ENCODE data around the gene NR1D2. TPM values are rescaled to one million over a fixed set of nuclear protein-coding genes. Genes with fewer than 3 reads are reported as not detected.

The NR1D2 gene
- total and polyA plus RNA-seq, 2 donors from 2014 or later: 7.1 to 49.3 TPM

- Histone ChIP-seq H3K9ac (ENCODE audit: low read length in 3 of 3) (no peak overlapping the region), H3K9me3 (ENCODE audit: control insufficient read depth in 2 of 3, insufficient read depth in 1 of 3, low read length in 3 of 3) (no peaks in the 10 kb centered on the region), H3K4me3 (ENCODE audit: low read length in 3 of 3) (no peak overlapping the region), H3K4me1 (ENCODE audit: control insufficient read depth in 2 of 3, insufficient read depth in 2 of 3, low read depth in 1 of 3, low read length in 3 of 3) (no peaks in the 10 kb centered on the region), H3K36me3 (ENCODE audit: control insufficient read depth in 2 of 3, insufficient read depth in 3 of 3, low read length in 3 of 3) (peaks cover 5 to 49% (median 16%) of the 10 kb centered on the region in 3 donors), H3K27ac (ENCODE audit: low read depth in 2 of 2, low read length in 2 of 2) (no peak overlapping the region), H3K27me3 (ENCODE audit: control insufficient read depth, insufficient read depth, low read length) (no peaks in the 10 kb centered on the region)
- FAIRE-seq (no peak), DNase-seq (no peak)
- intact Hi-C loops (cut with DNase I): no loop called here
- no peak for TF ChIP-seq CTCF (IDR thresholded peaks at IDR 0.05; ENCODE audit: borderline replicate concordance, extremely low read depth, insufficient read depth)
These were observed 14.2 kb downstream of the NR1D2 start for GRCh38 chr3:23959135-23959900.

DNA sequence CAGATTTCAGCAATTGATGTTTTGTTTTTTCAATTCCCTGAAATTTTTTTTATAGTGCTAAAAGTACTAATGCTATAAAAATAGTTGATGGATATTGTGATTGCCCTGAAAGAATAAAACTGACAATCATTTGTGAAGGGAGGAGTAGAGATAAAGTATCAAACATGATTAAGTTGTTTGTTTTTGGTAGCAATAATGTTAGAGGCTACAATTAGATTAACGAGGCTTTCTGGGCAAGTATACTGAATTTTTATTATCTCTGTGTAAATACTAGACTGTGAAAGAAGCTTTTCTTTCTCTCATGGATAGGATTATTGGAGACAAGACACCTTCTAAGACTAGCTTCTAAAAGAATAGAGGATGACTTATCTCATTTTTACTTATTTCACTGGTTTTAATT lies 15.6 kb downstream of the NR1D2 start:
- H3K27me3 ChIP-seq (ENCODE audit: control insufficient read depth, insufficient read depth, low read length): no peaks in the 10 kb centered on the region
- H3K27ac ChIP-seq (ENCODE audit: low read depth in 2 of 2, low read length in 2 of 2): no peak overlapping the region
- TF ChIP-seq CTCF (IDR thresholded peaks at IDR 0.05; ENCODE audit: borderline replicate concordance, extremely low read depth, insufficient read depth): no peak
- peaks cover 5 to 43% (median 14%) of the 10 kb centered on the region in 3 donors for H3K36me3 ChIP-seq (ENCODE audit: control insufficient read depth in 2 of 3, insufficient read depth in 3 of 3, low read length in 3 of 3)
- H3K9ac ChIP-seq (ENCODE audit: low read length in 3 of 3): no peak overlapping the region
- no peaks in the 10 kb centered on the region for H3K9me3 ChIP-seq (ENCODE audit: control insufficient read depth in 2 of 3, insufficient read depth in 1 of 3, low read length in 3 of 3)
- no peaks in the 10 kb centered on the region for H3K4me1 ChIP-seq (ENCODE audit: control insufficient read depth in 2 of 3, insufficient read depth in 2 of 3, low read depth in 1 of 3, low read length in 3 of 3)
- FAIRE-seq: no peak
- no peak for DNase-seq
- H3K4me3 ChIP-seq (ENCODE audit: low read length in 3 of 3): no peak overlapping the region
- intact Hi-C loops (cut with DNase I): no loop called here

DNA sequence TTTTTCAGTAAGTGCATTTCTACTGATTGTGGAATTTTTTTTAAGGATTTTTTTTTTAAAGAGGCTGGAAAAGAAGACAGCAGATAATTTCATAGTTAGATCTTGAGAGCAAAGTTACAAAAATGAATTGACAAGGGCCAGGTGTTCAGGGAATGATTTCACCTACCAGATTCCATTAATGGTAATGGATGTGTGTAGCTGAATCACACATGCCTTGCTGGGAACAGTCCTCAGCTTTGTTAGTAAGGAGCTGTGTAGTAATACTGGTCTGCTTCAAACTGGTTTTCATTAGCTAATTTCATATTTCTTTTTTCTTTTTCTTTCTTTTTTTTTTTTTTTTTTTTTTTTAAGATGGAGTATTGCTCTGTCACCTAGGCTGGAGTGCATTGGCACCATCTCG lies 16.0 kb downstream of the NR1D2 start:
- Histone ChIP-seq H3K36me3 (ENCODE audit: control insufficient read depth in 2 of 3, insufficient read depth in 3 of 3, low read length in 3 of 3) (peaks cover 5 to 47% (median 17%) of the 10 kb centered on the region in 3 donors), H3K4me3 (ENCODE audit: low read length in 3 of 3) (no peak overlapping the region), H3K27ac (ENCODE audit: low read depth in 2 of 2, low read length in 2 of 2) (no peak overlapping the region), H3K9ac (ENCODE audit: low read length in 3 of 3) (no peak overlapping the region), H3K27me3 (ENCODE audit: control insufficient read depth, insufficient read depth, low read length) (no peaks in the 10 kb centered on the region), H3K9me3 (ENCODE audit: control insufficient read depth in 2 of 3, insufficient read depth in 1 of 3, low read length in 3 of 3) (no peaks in the 10 kb centered on the region), H3K4me1 (ENCODE audit: control insufficient read depth in 2 of 3, insufficient read depth in 2 of 3, low read depth in 1 of 3, low read length in 3 of 3) (no peaks in the 10 kb centered on the region)
- FAIRE-seq: no peak
- no peak for TF ChIP-seq CTCF (IDR thresholded peaks at IDR 0.05; ENCODE audit: borderline replicate concordance, extremely low read depth, insufficient read depth)
- no peak for DNase-seq
- intact Hi-C loops (cut with DNase I): no loop called here
